HG02798 (cell line): ENCODE measurements around the gene GNAO1.

Source experiments
- ATAC-seq: cut with Tn5 transposase; IDR thresholded peaks from one replicate; pipeline ENCODE4 v1.9.1; 2021; ENCODE audit warnings: mild to moderate bottlenecking; ENCODE audit not compliant: unreplicated experiment, poor library complexity

GNAO1 gene

GRCh38 chr16:56197192-56197992 lies 6.1 kb downstream of the GNAO1 start:
- no peak for ATAC-seq

GRCh38 chr16:56198006-56198754 lies 6.9 kb downstream of the GNAO1 start:
- ATAC-seq, result no peak

- ATAC-seq, result no peak
Measured at GRCh38 chr16:56198755-56199114, 7.4 kb downstream of the GNAO1 start.

- no peak for ATAC-seq
Measured at GRCh38 chr16:56199164-56199563, 7.9 kb downstream of the GNAO1 start.

- no peak for ATAC-seq
Measured at GRCh38 chr16:56201030-56201429, 9.7 kb downstream of the GNAO1 start.

- ATAC-seq, result no peak
Measured at GRCh38 chr16:56202036-56202435, 10.7 kb downstream of the GNAO1 start.

- ATAC-seq, result peak; percentile 84
Measured at GRCh38 chr16:56203052-56203451, 11.8 kb downstream of the GNAO1 start.

GRCh38 chr16:56204816-56205215 lies 13.5 kb downstream of the GNAO1 start:
- no peak for ATAC-seq

- ATAC-seq, result no peak
Measured at GRCh38 chr16:56206951-56207350, 15.7 kb downstream of the GNAO1 start.

GRCh38 chr16:56207421-56207820 lies 16.1 kb downstream of the GNAO1 start:
- no peak for ATAC-seq

GRCh38 chr16:56211435-56211981 lies 20.2 kb downstream of the GNAO1 start:
- ATAC-seq, result no peak

- ATAC-seq, result no peak
Measured at GRCh38 chr16:56212144-56212543, 20.9 kb downstream of the GNAO1 start.

- no peak for ATAC-seq
Measured at GRCh38 chr16:56221995-56222394, 30.7 kb downstream of the GNAO1 start.

GRCh38 chr16:56222474-56222997 lies 31.2 kb downstream of the GNAO1 start:
- ATAC-seq, result no peak

- ATAC-seq, result no peak
Measured at GRCh38 chr16:56225017-56225742, 33.9 kb downstream of the GNAO1 start.

GRCh38 chr16:56226187-56226586 lies 34.9 kb downstream of the GNAO1 start:
- no peak for ATAC-seq

- no peak for ATAC-seq
Measured at GRCh38 chr16:56226845-56227525, 35.7 kb downstream of the GNAO1 start.

GRCh38 chr16:56227936-56228335 lies 36.6 kb downstream of the GNAO1 start:
- no peak for ATAC-seq

- no peak for ATAC-seq
Measured at GRCh38 chr16:56228476-56228875, 37.2 kb downstream of the GNAO1 start.
